Fibroblast of lung (primary cell): Measurements from ENCODE around the gene MTSS2.

Source experiments
- EZH2 ChIP-seq: IDR thresholded peaks from 2 replicates; pipeline ENCODE4 v1.5.1; 2012; ENCODE audit warnings: low read length, control low read depth, mild to moderate bottlenecking; ENCODE audit errors: missing control alignments
- TF ChIP-seq, protein P1 (sequence below), 2 donors: IDR thresholded peaks in 1 of 2; conservative IDR thresholded peaks in 1 of 2; 1 replicate in 1 of 2; 2 replicates in 1 of 2; pipeline ENCODE4 v1.5.1; 2011 to 2012; ENCODE audit warnings: low read length in 2 of 2, control low read depth in 1 of 2, inconsistent platforms in 1 of 2, low read depth in 1 of 2, mild to moderate bottlenecking in 1 of 2

DNA sequence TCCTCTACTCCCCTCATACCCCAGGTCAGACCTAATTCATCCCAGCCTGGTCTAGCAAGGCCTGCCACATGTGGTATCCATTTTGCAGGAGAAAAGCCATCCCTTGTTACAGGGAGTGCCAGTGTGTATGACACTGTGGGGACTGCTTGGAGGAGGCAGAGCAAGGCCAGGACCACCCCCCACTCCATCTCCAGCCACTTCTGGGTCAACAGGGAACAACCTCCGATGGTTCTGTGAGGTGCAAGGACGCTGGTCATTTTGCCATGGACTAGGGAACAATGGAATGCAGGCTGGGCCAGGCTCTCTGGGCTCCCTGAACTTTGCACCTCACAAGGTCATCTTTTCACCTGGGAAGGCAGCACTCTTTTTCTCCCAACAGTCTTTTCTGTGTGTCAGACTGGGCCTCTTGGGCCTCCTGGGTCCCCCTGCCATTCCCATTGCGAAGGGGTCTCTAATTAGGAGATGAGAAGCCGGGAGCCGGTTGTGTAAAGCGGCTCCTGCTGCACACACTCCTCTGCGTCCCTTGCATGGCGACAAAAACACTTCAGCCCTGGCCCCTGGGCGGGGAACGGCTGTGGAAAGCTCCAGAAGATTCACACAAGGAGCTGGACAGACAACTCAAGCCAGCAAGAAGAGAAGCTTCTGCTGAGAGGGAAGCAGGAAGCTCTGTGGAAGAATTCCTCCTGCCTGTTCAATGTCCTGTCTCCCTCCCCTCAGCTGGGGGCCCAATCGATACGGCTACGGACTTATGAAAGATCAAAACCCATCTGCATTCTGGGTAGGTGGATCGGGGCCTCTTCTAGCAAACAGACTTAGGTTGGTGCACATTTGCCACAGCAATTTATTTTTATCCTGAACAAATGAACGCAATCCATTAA, 38.5 kb upstream of the MTSS2 start:
- TF ChIP-seq, protein P1, sequence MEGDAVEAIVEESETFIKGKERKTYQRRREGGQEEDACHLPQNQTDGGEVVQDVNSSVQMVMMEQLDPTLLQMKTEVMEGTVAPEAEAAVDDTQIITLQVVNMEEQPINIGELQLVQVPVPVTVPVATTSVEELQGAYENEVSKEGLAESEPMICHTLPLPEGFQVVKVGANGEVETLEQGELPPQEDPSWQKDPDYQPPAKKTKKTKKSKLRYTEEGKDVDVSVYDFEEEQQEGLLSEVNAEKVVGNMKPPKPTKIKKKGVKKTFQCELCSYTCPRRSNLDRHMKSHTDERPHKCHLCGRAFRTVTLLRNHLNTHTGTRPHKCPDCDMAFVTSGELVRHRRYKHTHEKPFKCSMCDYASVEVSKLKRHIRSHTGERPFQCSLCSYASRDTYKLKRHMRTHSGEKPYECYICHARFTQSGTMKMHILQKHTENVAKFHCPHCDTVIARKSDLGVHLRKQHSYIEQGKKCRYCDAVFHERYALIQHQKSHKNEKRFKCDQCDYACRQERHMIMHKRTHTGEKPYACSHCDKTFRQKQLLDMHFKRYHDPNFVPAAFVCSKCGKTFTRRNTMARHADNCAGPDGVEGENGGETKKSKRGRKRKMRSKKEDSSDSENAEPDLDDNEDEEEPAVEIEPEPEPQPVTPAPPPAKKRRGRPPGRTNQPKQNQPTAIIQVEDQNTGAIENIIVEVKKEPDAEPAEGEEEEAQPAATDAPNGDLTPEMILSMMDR (conservative IDR thresholded peaks at IDR 0.05 in 1 of 2, IDR thresholded peaks at IDR 0.05 in 1 of 2; ENCODE audit: low read depth in 1 of 2, low read length in 2 of 2) = no peak
- TF ChIP-seq EZH2 = no peak
